ENCODE measurements around the gene INO80.

DNA sequence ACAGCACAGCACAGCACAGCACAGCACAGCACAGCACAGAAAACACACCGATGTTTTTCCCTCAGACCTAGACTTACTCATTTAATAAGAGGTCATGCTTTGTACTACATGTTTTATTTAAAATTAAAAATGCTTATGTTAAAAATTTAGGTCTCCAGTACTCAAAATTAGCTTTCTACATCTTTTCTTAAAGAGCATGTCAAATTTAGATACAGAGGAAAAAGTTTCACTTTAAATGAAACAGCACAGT lies 84.1 kb downstream of the INO80 start:
- TF ChIP-seq POLR2A (IDR thresholded peaks at IDR 0.05) = no peak
- TF ChIP-seq, protein P1, sequence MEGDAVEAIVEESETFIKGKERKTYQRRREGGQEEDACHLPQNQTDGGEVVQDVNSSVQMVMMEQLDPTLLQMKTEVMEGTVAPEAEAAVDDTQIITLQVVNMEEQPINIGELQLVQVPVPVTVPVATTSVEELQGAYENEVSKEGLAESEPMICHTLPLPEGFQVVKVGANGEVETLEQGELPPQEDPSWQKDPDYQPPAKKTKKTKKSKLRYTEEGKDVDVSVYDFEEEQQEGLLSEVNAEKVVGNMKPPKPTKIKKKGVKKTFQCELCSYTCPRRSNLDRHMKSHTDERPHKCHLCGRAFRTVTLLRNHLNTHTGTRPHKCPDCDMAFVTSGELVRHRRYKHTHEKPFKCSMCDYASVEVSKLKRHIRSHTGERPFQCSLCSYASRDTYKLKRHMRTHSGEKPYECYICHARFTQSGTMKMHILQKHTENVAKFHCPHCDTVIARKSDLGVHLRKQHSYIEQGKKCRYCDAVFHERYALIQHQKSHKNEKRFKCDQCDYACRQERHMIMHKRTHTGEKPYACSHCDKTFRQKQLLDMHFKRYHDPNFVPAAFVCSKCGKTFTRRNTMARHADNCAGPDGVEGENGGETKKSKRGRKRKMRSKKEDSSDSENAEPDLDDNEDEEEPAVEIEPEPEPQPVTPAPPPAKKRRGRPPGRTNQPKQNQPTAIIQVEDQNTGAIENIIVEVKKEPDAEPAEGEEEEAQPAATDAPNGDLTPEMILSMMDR (IDR thresholded peaks at IDR 0.05) = no peak

Data from upper lobe of left lung (tissue), 4 donors.